Measurements from ENCODE around the gene TPPP3. TPM values are rescaled to one million over a fixed set of nuclear protein-coding genes. Genes with fewer than 3 reads are reported as not detected.

TPPP3 gene
- polyA plus RNA-seq, 3 donors = 63.1 to 123 (median 78.6) TPM

DNA sequence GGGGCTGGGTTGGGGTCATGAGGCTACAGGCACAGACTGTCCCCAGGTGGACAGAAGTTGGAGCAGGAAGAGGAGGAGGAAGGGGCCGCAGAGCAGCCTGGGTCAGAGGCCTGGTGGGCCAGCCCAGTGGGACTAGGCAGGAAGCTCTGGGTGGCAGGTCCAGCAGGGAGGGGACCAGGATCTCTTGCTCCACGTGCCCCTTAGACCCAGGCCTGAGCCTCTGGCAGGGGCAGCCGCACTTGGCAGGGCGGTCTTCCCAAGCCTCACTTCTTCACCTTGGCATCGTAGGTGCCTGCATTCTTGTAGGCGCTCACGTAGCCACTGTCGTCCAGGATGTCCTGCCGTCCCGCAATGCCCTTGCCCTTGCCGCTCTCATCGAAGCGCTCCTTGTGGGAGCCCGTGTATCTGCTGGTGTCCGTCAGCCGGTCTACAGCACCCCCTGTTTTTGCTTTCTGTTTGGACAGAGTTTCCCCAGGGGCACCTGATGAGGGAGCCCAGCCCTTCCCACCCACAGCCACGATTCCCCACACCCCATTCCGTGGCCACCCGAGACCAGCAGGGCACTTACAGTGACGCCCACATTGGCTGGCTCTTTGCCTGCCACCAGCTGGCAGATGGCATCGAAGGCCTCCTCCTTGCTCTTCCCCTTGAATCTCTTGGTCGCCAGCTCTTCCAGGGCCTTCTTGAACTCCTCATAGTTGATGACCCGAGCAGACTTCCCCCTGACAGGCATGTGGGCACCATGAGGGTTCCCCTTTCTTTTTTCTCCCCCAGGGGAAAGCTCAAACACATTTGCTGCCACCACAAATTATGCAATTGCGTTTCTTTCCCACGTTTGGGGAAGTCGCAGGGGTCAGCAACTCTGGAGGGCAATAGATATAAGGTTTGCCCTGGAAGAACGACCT lies 3.1 kb downstream of the TPPP3 start:
- H3K27ac Mint-ChIP-seq = peak overlapping the region; percentile 88 to 96 (median 94)
- peaks cover 47% of the 10 kb centered on the region for H4K20me1 ChIP-seq (ENCODE audit: insufficient read depth, low read length)
- peaks cover 60 to 61% of the 10 kb centered on the region in 2 donors for H3K4me1 ChIP-seq (ENCODE audit: control insufficient read depth in 1 of 2, insufficient read depth in 2 of 2, low read length in 2 of 2)
- no peaks in the 10 kb centered on the region for H3K36me3 ChIP-seq (replicated peaks in 1 of 2; ENCODE audit: control insufficient read depth in 1 of 2, insufficient read depth in 2 of 2, low read length in 2 of 2)
- peaks cover 59% of the 10 kb centered on the region for H3K4me1 Mint-ChIP-seq
- intact Hi-C loops (cut with micrococcal nuclease) = no loop called here
- peak; percentile 94 to 97 (median 94) for DNase-seq
- H3K27me3 Mint-ChIP-seq (ENCODE audit: low read depth in 3 of 3) = peaks cover 19 to 46% (median 32%) of the 10 kb centered on the region in 3 donors
- peak overlapping the region in 2 of 3 experiments; percentile 12 to 78 for H3K4me3 ChIP-seq (replicated peaks in 1 of 3; ENCODE audit: low read depth in 2 of 3, low read length in 3 of 3)
- TF ChIP-seq CTCF (IDR thresholded peaks at IDR 0.05) = no peak
- no peaks in the 10 kb centered on the region for H3K9me3 ChIP-seq (replicated peaks in 1 of 2; ENCODE audit: control insufficient read depth in 1 of 2, insufficient read depth in 1 of 2, low read length in 2 of 2)
- 53% methylated on average over 23 of the region's 27 CpGs for WGBS (ENCODE audit: insufficient coverage)
- H3K27me3 ChIP-seq (ENCODE audit: control insufficient read depth in 2 of 2, insufficient read depth in 2 of 2, low read length in 2 of 2) = peaks cover 0 to 19% of the 10 kb centered on the region in 2 donors
- no peak overlapping the region for H2AFZ ChIP-seq (ENCODE audit: insufficient read depth, low read depth, low read length, poor library complexity, severe bottlenecking)
- peak overlapping the region; percentile 63 to 65 for H3K27ac ChIP-seq (ENCODE audit: low read depth in 1 of 2, low read length in 2 of 2)
- H3K9me3 Mint-ChIP-seq = peaks cover 0 to 8% (median 0%) of the 10 kb centered on the region in 7 donors
- peaks cover 16 to 26% of the 10 kb centered on the region in 2 donors for H3K36me3 Mint-ChIP-seq
- no peaks in the 10 kb centered on the region for H3K79me2 ChIP-seq (ENCODE audit: insufficient read depth, low read length)
- peak overlapping the region; percentile 87 for H3K4me2 ChIP-seq (replicated peaks; ENCODE audit: extremely low read depth, low read length, poor library complexity, severe bottlenecking)
- no peak overlapping the region for H3K9ac ChIP-seq (ENCODE audit: insufficient read depth, low read length, poor library complexity, severe bottlenecking)
- H3K4me3 Mint-ChIP-seq = peak overlapping the region; percentile 66 to 83

DNA sequence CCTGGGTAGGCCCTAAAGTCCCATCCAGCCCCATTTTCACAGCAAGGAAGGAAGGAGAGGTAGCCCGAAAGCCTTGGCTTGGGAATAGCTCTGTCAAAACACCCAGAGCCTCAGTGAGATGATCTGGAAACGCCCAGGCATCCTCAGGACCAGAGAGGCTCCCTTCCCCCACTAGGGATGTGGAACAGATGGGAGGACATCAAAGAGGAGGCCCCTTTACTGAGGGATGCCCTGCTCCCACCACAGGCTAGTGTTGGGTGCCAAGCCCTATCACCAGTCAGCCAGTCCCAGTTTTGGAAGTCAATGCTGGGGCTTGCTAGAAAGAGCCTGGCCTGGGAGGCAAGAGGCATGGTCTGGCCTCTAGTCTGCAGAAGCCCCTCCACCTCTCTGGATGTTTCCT lies 4.7 kb downstream of the TPPP3 start:
- Mint-ChIP-seq H3K36me3 (peaks cover 16 to 26% of the 10 kb centered on the region in 2 donors), H3K27me3 (ENCODE audit: low read depth in 3 of 3) (peaks cover 11 to 38% (median 25%) of the 10 kb centered on the region in 3 donors), H3K9me3 (peaks cover 0 to 7% (median 0%) of the 10 kb centered on the region in 7 donors), H3K27ac (peak overlapping the region in 2 of 7 donors; percentile 70 to 77), H3K4me1 (peaks cover 47% of the 10 kb centered on the region), H3K4me3 (peak overlapping the region in 1 of 2 donors; percentile 59)
- Histone ChIP-seq H3K9me3 (replicated peaks in 1 of 2; ENCODE audit: control insufficient read depth in 1 of 2, insufficient read depth in 1 of 2, low read length in 2 of 2) (no peaks in the 10 kb centered on the region), H3K79me2 (ENCODE audit: insufficient read depth, low read length) (no peaks in the 10 kb centered on the region), H3K9ac (ENCODE audit: insufficient read depth, low read length, poor library complexity, severe bottlenecking) (no peak overlapping the region), H3K4me1 (ENCODE audit: control insufficient read depth in 1 of 2, insufficient read depth in 2 of 2, low read length in 2 of 2) (peaks cover 45 to 46% of the 10 kb centered on the region in 2 donors), H4K20me1 (ENCODE audit: insufficient read depth, low read length) (peaks cover 46% of the 10 kb centered on the region), H3K36me3 (replicated peaks in 1 of 2; ENCODE audit: control insufficient read depth in 1 of 2, insufficient read depth in 2 of 2, low read length in 2 of 2) (no peaks in the 10 kb centered on the region), H3K4me2 (replicated peaks; ENCODE audit: extremely low read depth, low read length, poor library complexity, severe bottlenecking) (no peak overlapping the region), H3K27ac (ENCODE audit: low read depth in 1 of 2, low read length in 2 of 2) (no peak overlapping the region), H3K4me3 (replicated peaks in 1 of 3; ENCODE audit: low read depth in 2 of 3, low read length in 3 of 3) (no peak overlapping the region), H2AFZ (ENCODE audit: insufficient read depth, low read depth, low read length, poor library complexity, severe bottlenecking) (no peak overlapping the region), H3K27me3 (ENCODE audit: control insufficient read depth in 2 of 2, insufficient read depth in 2 of 2, low read length in 2 of 2) (peaks cover 0 to 12% of the 10 kb centered on the region in 2 donors)
- no CpG with 5 or more reads among the region's 2 CpGs for WGBS (ENCODE audit: insufficient coverage)
- DNase-seq = no peak
- no peak for TF ChIP-seq CTCF (IDR thresholded peaks at IDR 0.05)
- intact Hi-C loops (cut with micrococcal nuclease) = no loop called here
